Measurements from ENCODE around the gene PRADC1.

Gene PRADC1

GRCh38 chr2:73256618-73256922 is 23.5 kb upstream of the PRADC1 start:
- Histone ChIP-seq H3K4me1 (ENCODE audit: insufficient read depth, low read length) (no peaks in the 10 kb centered on the region), H3K36me3 (ENCODE audit: insufficient read depth, low read length) (peaks cover 82% of the 10 kb centered on the region)
- TF ChIP-seq CTCF (IDR thresholded peaks at IDR 0.05; ENCODE audit: borderline replicate concordance, extremely low read depth, low read length, poor library complexity, severe bottlenecking) (no peak), EZH2 (IDR thresholded peaks at IDR 0.05; ENCODE audit: borderline replicate concordance, low read depth, low read length, severe bottlenecking) (no peak)

DNA sequence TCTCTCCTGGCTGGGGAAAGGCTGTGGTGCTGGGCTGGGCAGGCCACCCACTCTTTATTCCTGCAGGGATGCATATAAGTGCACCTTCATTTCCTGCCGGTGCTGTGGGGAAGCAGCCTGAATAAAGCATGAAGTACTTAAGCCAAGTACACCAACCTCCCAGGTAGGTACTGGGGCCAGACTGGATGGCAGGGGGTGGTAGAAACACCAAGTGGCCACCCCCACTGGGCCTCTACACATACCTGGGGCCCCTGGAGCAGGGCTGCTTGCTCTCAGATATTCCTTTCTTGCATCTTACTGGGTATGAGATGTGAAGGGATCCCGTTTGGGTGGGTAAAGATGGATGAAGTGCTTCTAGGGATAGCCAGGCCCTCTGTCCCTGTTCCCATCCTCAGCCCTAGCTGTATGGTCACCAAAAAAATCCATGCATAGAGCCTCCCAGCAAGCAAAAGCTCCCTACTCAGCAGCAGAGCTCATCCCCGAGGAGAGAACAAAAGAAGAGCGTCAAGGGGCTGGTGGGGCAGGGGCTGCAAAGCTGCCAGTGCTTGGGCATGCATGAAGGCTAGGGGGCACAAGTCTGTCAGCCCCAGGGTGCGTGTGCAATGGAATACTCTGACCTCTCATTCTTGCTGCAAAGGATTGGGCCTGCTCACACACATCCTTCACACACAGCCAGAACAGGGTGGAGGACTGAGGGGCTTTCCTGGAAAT is 23.0 kb upstream of the PRADC1 start:
- Histone ChIP-seq H3K9me3 (ENCODE audit: insufficient read depth, low read length, severe bottlenecking) (no peaks in the 10 kb centered on the region), H3K36me3 (ENCODE audit: insufficient read depth, low read length) (peaks cover 82% of the 10 kb centered on the region), H3K79me2 (ENCODE audit: insufficient read depth, low read length) (no peaks in the 10 kb centered on the region), H4K20me1 (ENCODE audit: insufficient read depth, low read length) (peaks cover 23% of the 10 kb centered on the region; the same call in 1 of the 2 replicates), H3K4me2 (ENCODE audit: insufficient read depth, low read length) (no peak overlapping the region), H3K4me1 (ENCODE audit: insufficient read depth, low read length) (no peaks in the 10 kb centered on the region), H3K27me3 (ENCODE audit: insufficient read depth, low read length, poor library complexity) (no peaks in the 10 kb centered on the region), H2AFZ (ENCODE audit: low read depth, low read length) (no peak overlapping the region), H3K27ac (ENCODE audit: low read length) (no peak overlapping the region), H3K4me3 (ENCODE audit: low read depth in 1 of 2, low read length in 2 of 2) (no peak overlapping the region), H3K9ac (ENCODE audit: low read depth, low read length) (no peak overlapping the region)
- TF ChIP-seq EZH2 (IDR thresholded peaks at IDR 0.05; ENCODE audit: borderline replicate concordance, low read depth, low read length, severe bottlenecking) = no peak
- TF ChIP-seq CTCF (IDR thresholded peaks at IDR 0.05; ENCODE audit: borderline replicate concordance, extremely low read depth, low read length, poor library complexity, severe bottlenecking) = no peak
- no peak for DNase-seq
- ATAC-seq (ENCODE audit: insufficient read depth, low read depth) = peak; percentile 5; the same call in 1 of the 3 replicates

More at GRCh38 chr2:73256618-73256922, 23.5 kb upstream of the PRADC1 start:
- H3K4me3 ChIP-seq (ENCODE audit: low read depth in 1 of 2, low read length in 2 of 2) = no peak overlapping the region
- H3K9ac ChIP-seq (ENCODE audit: low read depth, low read length) = no peak overlapping the region
- no peak overlapping the region for H3K4me2 ChIP-seq (ENCODE audit: insufficient read depth, low read length)
- ATAC-seq (ENCODE audit: insufficient read depth, low read depth) = peak; percentile 15; the same call in 2 of the 3 replicates
- peaks cover 23% of the 10 kb centered on the region; the same call in 1 of the 2 replicates for H4K20me1 ChIP-seq (ENCODE audit: insufficient read depth, low read length)
- DNase-seq = no peak
- H3K27ac ChIP-seq (ENCODE audit: low read length) = no peak overlapping the region
- H3K79me2 ChIP-seq (ENCODE audit: insufficient read depth, low read length) = no peaks in the 10 kb centered on the region
- H2AFZ ChIP-seq (ENCODE audit: low read depth, low read length) = no peak overlapping the region
- H3K27me3 ChIP-seq (ENCODE audit: insufficient read depth, low read length, poor library complexity) = no peaks in the 10 kb centered on the region
- no peaks in the 10 kb centered on the region for H3K9me3 ChIP-seq (ENCODE audit: insufficient read depth, low read length, severe bottlenecking)

- Histone ChIP-seq H3K36me3 (ENCODE audit: insufficient read depth, low read length) (peaks cover 84% of the 10 kb centered on the region), H3K27ac (ENCODE audit: low read length) (no peak overlapping the region), H2AFZ (ENCODE audit: low read depth, low read length) (no peak overlapping the region), H4K20me1 (ENCODE audit: insufficient read depth, low read length) (peaks cover 33% of the 10 kb centered on the region), H3K4me3 (ENCODE audit: low read depth in 1 of 2, low read length in 2 of 2) (no peak overlapping the region), H3K4me2 (ENCODE audit: insufficient read depth, low read length) (no peak overlapping the region), H3K9me3 (ENCODE audit: insufficient read depth, low read length, severe bottlenecking) (no peaks in the 10 kb centered on the region), H3K79me2 (ENCODE audit: insufficient read depth, low read length) (no peaks in the 10 kb centered on the region), H3K4me1 (ENCODE audit: insufficient read depth, low read length) (no peaks in the 10 kb centered on the region), H3K27me3 (ENCODE audit: insufficient read depth, low read length, poor library complexity) (no peaks in the 10 kb centered on the region), H3K9ac (ENCODE audit: low read depth, low read length) (no peak overlapping the region)
- no peak for DNase-seq
- ATAC-seq (ENCODE audit: insufficient read depth, low read depth) = peak; percentile 8; the same call in 1 of the 3 replicates
- TF ChIP-seq CTCF (IDR thresholded peaks at IDR 0.05; ENCODE audit: borderline replicate concordance, extremely low read depth, low read length, poor library complexity, severe bottlenecking) (no peak), EZH2 (IDR thresholded peaks at IDR 0.05; ENCODE audit: borderline replicate concordance, low read depth, low read length, severe bottlenecking) (no peak)
Measured at GRCh38 chr2:73255007-73255644, 22.1 kb upstream of the PRADC1 start.

Measured in DND-41 (cell line).